Stimulated activated CD8-positive, alpha-beta memory T cell treated with anti-CD3 and anti-CD28 coated beads, Interleukin-15, amount 100 ng/mL, for 1 hour (primary cell): ENCODE measurements around the gene EIF1AD.
"Not testable (repeated sequence)": the region's sequence is repeated elsewhere in the genome, so short reads cannot be mapped to it uniquely, and the experiment has no call there.

Experiments used
- DNase-seq: peaks from one replicate; pipeline ENCODE4 v3.0.0-alpha.2; 2020; ENCODE audit warnings: low read depth

EIF1AD gene

GRCh38 chr11:66022401-66023185 is 20.6 kb upstream of the EIF1AD start:
- peak; percentile 65 for DNase-seq

GRCh38 chr11:66020618-66021357 is 18.8 kb upstream of the EIF1AD start:
- no peak for DNase-seq

GRCh38 chr11:66020212-66020611 is 18.3 kb upstream of the EIF1AD start:
- DNase-seq, result no peak

- DNase-seq, result no peak
Measured at GRCh38 chr11:66017321-66017720, 15.4 kb upstream of the EIF1AD start.

- no peak for DNase-seq
Measured at GRCh38 chr11:66016793-66017177, 14.8 kb upstream of the EIF1AD start.

GRCh38 chr11:66015936-66016792 is 14.2 kb upstream of the EIF1AD start:
- DNase-seq, result no peak

- DNase-seq, result no peak
Measured at GRCh38 chr11:66015454-66015881, 13.5 kb upstream of the EIF1AD start.

- no peak for DNase-seq
Measured at GRCh38 chr11:66014804-66015453, 13.0 kb upstream of the EIF1AD start.

GRCh38 chr11:66013762-66014100 is 11.8 kb upstream of the EIF1AD start:
- no peak for DNase-seq

GRCh38 chr11:66012946-66013761 is 11.2 kb upstream of the EIF1AD start:
- no peak for DNase-seq

- no peak for DNase-seq
Measured at GRCh38 chr11:66012371-66012945, 10.5 kb upstream of the EIF1AD start.

GRCh38 chr11:66011785-66012303 is 9.9 kb upstream of the EIF1AD start, which contains the start of gene CST6:
Gene CST6 (plus strand): TSS chr11:66012008. CDS start chr11:66012045, 37 bp downstream.
- no peak for DNase-seq

GRCh38 chr11:66011239-66011784 is 9.4 kb upstream of the EIF1AD start:
- DNase-seq, result no peak

- DNase-seq, result not testable (repeated sequence)
Measured at GRCh38 chr11:66010036-66010435, 8.1 kb upstream of the EIF1AD start.

GRCh38 chr11:66008468-66009101 is 6.6 kb upstream of the EIF1AD start:
- DNase-seq, result no peak

- no peak for DNase-seq
Measured at GRCh38 chr11:66008095-66008467, 6.1 kb upstream of the EIF1AD start.

GRCh38 chr11:66007201-66007634 is 5.3 kb upstream of the EIF1AD start:
- no peak for DNase-seq

- no peak for DNase-seq
Measured at GRCh38 chr11:66006891-66007176, 4.9 kb upstream of the EIF1AD start.

- no peak for DNase-seq
Measured at GRCh38 chr11:66006134-66006890, 4.4 kb upstream of the EIF1AD start.
